HG03045 (cell line): ENCODE data around the gene TTC13.

Experiments
- ATAC-seq: cut with Tn5 transposase; IDR thresholded peaks from one replicate; pipeline ENCODE4 v1.9.1; 2021; ENCODE audit warnings: mild to moderate bottlenecking, moderate library complexity; ENCODE audit not compliant: unreplicated experiment

The TTC13 gene

GRCh38 chr1:230958370-230958769, 20.3 kb downstream of the TTC13 start:
- no peak for ATAC-seq

- ATAC-seq, result peak; percentile 75
These were observed 21.1 kb downstream of the TTC13 start for GRCh38 chr1:230957580-230957989.

DNA sequence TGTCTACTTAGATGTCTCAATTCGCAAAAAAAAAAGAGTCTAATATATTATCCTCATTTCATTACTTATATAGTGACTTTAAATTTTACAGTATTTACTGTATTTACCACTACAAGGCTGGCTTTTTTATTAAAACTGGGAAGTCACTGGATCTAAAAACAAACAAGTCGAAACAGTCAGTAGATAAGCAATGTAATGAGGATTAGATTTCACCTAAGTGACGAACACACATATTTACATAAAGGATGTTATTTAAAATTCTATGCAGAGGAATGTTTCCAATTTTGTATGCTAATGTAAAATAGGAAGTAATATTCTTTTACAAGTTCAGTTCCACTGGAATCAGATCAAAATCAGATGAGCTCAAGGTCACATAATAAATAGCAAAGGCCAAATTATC, 28.3 kb downstream of the TTC13 start:
- no peak for ATAC-seq

DNA sequence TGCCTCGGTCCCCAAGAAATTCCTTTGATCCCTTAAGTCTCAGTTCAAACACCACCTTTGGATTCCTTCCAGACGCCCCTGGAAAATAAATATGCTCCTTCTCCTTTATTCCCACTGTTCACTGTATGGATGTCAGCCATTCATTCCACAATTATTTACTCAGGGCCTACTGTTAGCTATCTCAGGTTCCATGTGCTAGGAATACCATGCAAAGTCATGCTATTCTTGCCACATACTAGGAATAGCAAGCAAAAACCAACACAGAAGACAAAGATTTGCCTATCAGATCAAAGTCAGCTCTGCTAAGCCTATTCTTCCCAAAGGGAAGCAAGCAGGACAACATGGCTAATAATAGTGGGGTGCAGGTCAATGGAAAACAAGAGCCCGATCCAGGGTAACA, 29.8 kb downstream of the TTC13 start:
- ATAC-seq, result no peak

- no peak for ATAC-seq
These were observed 30.4 kb downstream of the TTC13 start for GRCh38 chr1:230948301-230948700.

- no peak for ATAC-seq
These were observed 35.5 kb downstream of the TTC13 start for GRCh38 chr1:230943048-230943593.

DNA sequence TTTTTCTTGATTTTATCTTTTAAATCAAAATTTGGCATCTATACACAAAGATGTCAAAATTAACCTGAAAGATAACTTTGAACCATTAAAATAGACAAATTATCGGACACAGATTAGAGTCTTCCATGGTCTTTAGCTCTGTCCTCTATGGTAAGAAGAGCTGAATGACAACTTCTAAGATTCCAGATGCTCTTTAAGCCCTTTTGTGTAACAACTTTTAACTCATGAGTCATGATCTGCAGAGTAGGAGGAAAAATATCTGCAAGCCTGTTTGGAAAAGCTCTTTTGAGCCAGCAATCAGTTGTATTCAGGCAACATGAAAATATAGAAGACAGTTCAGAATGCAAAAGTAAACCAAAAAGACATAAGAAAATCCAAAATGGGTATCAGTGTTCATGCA, 37.8 kb downstream of the TTC13 start:
- ATAC-seq, result no peak

DNA sequence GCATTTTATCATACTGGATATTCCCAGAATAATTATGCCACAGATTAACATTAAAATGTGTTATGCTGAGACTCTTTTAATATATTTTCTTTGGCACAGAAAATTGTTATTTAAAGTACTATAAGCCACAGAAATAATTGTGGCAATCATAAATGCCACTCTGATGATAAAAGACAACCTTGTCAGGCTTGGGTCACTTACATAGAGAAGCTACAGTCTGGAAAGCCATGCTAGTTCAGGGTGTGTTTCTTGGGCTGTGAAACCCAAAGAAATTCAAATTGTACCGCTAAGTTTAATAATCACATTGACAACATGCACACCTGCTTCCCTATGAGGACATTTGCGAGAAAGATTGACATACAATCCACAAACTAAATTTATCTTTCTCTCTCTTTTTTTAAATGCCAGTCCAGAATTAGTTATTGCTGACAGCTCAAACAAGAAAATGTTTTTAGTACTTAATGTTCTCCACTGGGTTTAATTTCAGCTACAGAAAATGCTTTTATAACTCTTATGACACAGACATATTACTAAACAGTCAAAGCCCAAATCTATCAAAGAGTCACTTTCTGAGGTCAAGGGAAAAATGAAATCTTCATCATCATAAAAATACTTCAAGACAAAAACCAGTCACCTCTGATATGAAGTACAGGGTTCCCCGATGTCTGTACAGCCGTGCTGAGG, 38.7 kb downstream of the TTC13 start:
- no peak for ATAC-seq

DNA sequence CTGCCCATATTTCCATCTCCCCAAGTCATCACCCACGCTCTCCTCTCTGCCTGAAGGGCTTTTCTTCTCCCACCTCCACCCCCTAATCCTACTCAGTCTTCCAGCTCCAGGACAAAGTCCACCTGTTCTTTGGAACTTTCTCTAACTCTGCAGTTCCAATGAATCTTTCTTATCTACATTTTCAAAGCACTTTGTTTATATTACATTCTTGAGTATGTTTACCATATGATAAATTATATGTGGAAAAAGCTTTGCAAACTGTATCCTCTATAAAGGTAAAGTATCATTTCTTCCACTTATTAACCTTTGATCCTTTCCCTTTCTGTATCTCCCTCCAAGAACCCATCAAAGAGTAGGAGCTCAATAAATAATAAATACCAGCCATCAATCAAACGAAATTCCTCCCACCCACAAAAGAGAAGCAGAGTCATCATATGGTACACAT, 39.7 kb downstream of the TTC13 start:
- ATAC-seq, result no peak

- ATAC-seq, result no peak
These were observed 41.3 kb downstream of the TTC13 start for GRCh38 chr1:230937371-230937770.

DNA sequence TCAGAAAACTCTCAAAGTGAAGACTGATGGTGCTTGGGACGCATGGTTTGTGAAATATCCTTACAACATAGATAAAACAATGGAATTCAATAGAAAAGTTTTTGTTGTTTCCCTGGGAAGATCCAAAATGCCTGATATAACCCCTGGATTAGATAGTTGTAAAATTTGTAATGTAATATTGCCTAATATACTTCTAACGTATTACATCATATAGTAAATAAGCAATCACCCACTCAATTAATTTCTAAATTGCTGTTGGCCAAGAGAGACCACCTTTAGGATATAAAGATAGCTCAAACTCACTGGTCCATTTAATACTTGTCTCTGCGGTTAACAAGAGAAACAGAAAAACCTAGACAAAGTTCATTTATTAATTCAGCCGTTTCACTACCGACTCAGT, 42.2 kb downstream of the TTC13 start:
- no peak for ATAC-seq

- ATAC-seq, result no peak
These were observed 42.8 kb downstream of the TTC13 start for GRCh38 chr1:230935852-230936251.

- no peak for ATAC-seq
These were observed 47.7 kb downstream of the TTC13 start for GRCh38 chr1:230930986-230931385.

- ATAC-seq, result no peak
These were observed 52.5 kb downstream of the TTC13 start for GRCh38 chr1:230926182-230926581.

GRCh38 chr1:230925608-230926007, 53.1 kb downstream of the TTC13 start:
- ATAC-seq, result no peak

GRCh38 chr1:230923176-230923575, 55.5 kb downstream of the TTC13 start:
- no peak for ATAC-seq

DNA sequence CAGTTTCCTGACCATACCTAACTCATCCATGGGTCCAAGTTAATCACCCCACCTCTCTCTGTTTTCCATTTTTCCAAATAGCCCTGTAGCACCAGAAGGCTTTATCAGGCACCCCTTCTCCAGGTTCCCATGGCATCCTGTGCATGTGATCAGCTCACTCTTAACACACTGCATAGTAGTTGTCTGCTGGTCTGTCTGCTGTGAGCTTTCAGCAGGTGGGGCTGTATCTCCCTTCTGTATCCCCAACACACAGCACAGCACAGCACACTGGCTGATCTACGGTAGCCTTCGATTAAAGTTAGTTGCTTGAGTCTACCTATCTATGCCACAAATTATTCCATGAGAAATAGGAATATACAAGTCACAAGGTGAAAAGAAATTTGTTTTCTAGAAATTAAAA, 56.0 kb downstream of the TTC13 start:
- no peak for ATAC-seq

DNA sequence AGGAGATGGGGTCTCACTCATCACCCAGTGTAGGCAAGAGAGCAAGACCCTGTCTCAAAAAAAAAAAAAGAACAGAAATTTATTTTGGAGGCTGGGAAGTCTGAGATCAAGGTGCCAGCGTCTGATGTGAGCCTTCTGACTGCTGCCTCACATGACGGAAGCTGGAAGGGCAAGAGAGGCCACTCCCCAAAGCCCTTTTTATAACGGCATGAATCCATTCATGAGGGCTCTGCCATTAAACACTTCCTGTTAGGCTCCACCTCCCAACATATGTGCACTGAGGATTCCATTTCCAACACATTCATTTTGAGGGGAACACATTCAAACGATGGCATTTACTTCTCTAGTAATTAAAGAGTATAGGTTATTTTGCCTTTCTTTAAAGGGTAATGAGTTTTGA, 59.5 kb downstream of the TTC13 start:
- ATAC-seq, result no peak

DNA sequence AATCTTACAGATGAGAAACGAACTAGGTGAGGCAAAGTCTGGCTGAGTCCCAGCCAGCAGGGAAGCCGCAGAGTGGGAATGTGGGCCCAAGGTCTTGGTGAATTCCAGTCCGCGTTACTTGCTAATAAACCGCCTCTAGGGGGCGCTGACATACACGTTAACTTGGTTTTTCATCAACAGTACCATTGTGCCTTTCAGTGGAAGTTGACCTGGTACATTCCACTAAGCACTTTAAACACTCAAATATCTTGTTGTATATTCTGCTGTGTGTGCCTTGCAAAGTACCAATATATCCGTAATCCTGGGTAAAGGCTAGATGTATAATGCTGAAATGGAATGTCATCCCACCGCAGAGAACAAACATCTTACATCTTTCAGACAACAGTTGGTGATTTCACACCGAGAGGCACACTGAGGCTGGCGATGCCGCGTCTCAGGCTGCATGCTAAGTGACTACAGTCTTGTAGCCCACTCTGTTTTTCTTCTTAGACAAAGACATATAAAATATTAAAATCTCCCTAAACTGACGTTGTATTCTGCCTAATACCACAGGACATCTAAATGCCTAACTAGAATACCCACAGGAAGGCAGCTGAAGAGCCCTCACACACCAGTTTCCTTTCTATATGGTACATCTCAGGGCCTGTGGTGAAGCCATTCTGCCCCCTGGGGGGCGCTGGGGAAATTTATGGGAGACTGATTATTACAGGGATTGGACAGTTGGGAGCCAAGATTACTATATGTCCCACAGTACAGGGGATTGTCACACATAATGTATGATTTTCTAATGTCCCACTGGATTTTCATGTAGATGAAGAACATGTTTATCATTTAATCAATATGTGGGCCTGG, 61.2 kb downstream of the TTC13 start:
- ATAC-seq, result peak; percentile 55

DNA sequence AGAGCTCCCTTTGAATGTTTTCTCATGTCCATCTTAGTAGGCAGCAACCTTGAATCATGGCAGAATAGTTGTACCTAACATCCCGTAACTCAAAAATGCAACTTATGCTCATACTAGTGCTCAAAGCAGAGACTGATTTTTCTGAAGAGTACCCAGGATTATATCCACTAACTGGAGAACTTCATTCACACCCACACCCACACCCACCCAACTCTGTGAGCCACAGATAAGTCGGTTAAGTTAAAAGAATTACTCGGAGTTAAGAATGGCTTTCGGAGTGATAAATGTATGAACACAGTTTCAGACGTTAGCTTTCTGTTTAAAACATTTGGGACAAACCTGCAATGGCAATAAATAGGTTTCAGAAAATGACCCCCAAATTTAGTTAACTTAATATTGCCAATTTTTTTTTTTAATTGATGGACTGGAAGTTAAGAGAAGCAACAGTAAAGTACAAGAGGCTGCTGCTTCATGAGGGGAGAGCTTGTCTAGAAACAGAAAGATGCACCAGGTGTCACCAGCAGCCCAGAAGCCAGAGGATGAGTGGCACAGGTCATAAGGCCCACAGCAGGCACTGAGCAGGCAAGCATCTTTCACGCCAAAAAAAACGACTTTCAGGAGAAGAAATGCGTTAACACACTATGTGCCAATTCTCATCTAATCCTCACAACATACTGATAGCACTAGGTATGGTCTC, 61.9 kb downstream of the TTC13 start:
- ATAC-seq, result no peak

DNA sequence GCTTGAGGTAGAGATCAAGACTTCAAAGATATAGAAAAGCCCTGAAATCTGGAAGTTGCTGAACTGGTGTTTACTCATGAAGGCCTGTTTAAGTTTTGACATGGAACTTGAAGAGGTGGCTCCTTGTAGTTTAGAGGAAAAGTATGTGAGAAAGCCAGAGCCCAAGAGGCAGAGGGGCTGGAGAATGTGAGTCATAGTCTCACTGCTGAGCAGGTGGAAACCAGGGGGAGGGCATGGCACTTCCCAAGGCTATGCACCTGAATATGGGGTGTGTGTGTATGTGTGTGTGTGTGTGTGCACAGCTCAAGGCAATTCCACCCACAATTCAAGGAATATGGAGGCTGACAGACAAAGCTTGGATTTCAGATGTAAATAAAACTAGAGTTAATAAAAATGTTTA, 63.6 kb downstream of the TTC13 start:
- no peak for ATAC-seq
